Esophagus muscularis mucosa (tissue), 4 donors: ENCODE results near the gene TES. TPM values are rescaled to one million over a fixed set of nuclear protein-coding genes. Genes with fewer than 3 reads are reported as not detected.

Experiments used
- DNase-seq: peaks from one replicate; pipeline ENCODE4 v3.0.0-alpha.2; 2017; ENCODE audit errors: extremely low spot score
- H3K27ac ChIP-seq, 4 donors: fragments of 200-600 bp; sonication (generic); replicated peaks in 1 of 4; 1 replicate in 3 of 4; 2 replicates in 1 of 4; pipeline ENCODE4 v1.5.1; 2016 to 2019; ENCODE audit warnings: mild to moderate bottlenecking in 1 of 4
- H3K27me3 ChIP-seq, 4 donors: fragments of 200-600 bp; sonication (generic); one replicate each; pipeline versions ENCODE4 v1.5.1 to v1.6.0; 2016 to 2019
- H3K36me3 ChIP-seq, 4 donors: fragments of 200-600 bp; sonication (generic); one replicate each; pipeline ENCODE4 v1.5.1; 2016 to 2019
- H3K4me1 ChIP-seq, 4 donors: fragments of 200-600 bp; sonication (generic); one replicate each; pipeline ENCODE4 v1.5.1; 2016 to 2019
- H3K4me3 ChIP-seq, 4 donors: fragments of 200-600 bp; sonication (generic); 1 replicate in 2 of 4; 2 replicates in 2 of 4; pipeline ENCODE4 v1.5.1; 2016 to 2019; ENCODE audit warnings: mild to moderate bottlenecking in 4 of 4, moderate library complexity in 1 of 4
- H3K9me3 ChIP-seq, 4 donors: fragments of 200-600 bp; sonication (generic); 1 replicate in 3 of 4; 2 replicates in 1 of 4; pipeline ENCODE4 v1.5.1; 2016 to 2019
- EP300 ChIP-seq: sonication (generic); formaldehyde crosslinking; IDR thresholded peaks from one replicate; pipeline ENCODE4 v1.6.1; 2017; ENCODE audit warnings: antibody characterized with exemption
- POLR2A ChIP-seq: fragments of 450-650 bp; IDR thresholded peaks from one replicate; pipeline ENCODE4 v1.6.1; 2017; ENCODE audit warnings: antibody characterized with exemption, moderate library complexity, mild to moderate bottlenecking, low read depth
- POLR2AphosphoS5 ChIP-seq, 2 donors: sonication (generic); formaldehyde crosslinking; IDR thresholded peaks; one replicate each; pipeline ENCODE4 v1.6.1; 2017; ENCODE audit warnings: antibody characterized with exemption in 2 of 2
- WGBS: methylation state at CpG from one replicate; pipeline ENCODE4 v1.1.5; 2018; 5-methylcytosine and 5-hydroxymethylcytosine counted together
- intact Hi-C: fragments of 100-400 bp; cut with DNase I; formaldehyde crosslinking; loops from one replicate; pipeline ENCODE4 v1.15.1; 2023
- total RNA-seq, 4 donors: library from RNA; depleted of rRNA; stranded (reverse); fragments of >200 nt; gene quantifications; one replicate each; pipeline versions ENCODE4 v1.1.0 to v1.2.1, GENCODE V29; 2016
- TF ChIP-seq, protein P1 (sequence below), 3 experiments: fragments of 200-600 bp in 2 of 3; fragments of 450-650 bp in 1 of 3; sonication (generic) in 2 of 3; IDR thresholded peaks; one replicate each; pipeline ENCODE4 v1.5.1; 2017 to 2019; ENCODE audit warnings: antibody characterized with exemption in 3 of 3, mild to moderate bottlenecking in 2 of 3, moderate library complexity in 1 of 3

The TES gene
- total RNA-seq, 4 donors from 2014 or later = 213 to 356 (median 265) TPM

DNA sequence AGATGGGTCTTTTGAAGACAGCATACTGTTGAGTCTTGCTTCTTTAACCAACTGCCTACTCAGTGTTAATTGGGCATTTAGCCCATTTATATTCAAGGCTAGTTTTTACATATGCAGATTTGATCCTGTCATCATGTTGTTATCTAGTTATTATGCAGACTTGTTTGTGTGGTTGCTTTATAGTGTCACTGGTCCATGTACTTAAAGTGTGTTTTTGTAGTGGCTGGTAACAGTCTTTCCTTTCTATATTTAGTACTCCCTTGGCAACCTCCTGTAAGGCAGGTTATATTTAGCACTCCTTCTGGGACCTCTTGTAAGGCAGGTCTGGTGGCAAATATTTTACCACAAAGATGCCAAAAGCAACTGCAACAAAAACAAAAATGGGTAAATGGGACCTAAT lies 66.7 kb downstream of the TES start:
- TF ChIP-seq, protein P1, sequence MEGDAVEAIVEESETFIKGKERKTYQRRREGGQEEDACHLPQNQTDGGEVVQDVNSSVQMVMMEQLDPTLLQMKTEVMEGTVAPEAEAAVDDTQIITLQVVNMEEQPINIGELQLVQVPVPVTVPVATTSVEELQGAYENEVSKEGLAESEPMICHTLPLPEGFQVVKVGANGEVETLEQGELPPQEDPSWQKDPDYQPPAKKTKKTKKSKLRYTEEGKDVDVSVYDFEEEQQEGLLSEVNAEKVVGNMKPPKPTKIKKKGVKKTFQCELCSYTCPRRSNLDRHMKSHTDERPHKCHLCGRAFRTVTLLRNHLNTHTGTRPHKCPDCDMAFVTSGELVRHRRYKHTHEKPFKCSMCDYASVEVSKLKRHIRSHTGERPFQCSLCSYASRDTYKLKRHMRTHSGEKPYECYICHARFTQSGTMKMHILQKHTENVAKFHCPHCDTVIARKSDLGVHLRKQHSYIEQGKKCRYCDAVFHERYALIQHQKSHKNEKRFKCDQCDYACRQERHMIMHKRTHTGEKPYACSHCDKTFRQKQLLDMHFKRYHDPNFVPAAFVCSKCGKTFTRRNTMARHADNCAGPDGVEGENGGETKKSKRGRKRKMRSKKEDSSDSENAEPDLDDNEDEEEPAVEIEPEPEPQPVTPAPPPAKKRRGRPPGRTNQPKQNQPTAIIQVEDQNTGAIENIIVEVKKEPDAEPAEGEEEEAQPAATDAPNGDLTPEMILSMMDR (IDR thresholded peaks at IDR 0.05) = no peak
- TF ChIP-seq POLR2A (no peak), POLR2AphosphoS5 (IDR thresholded peaks at IDR 0.05) (no peak), EP300 (no peak)
- DNase-seq = no peak
- Histone ChIP-seq H3K36me3 (no peaks in the 10 kb centered on the region), H3K9me3 (no peaks in the 10 kb centered on the region), H3K27ac (peak overlapping the region in 3 of 4 donors; percentile 28 to 44 (median 28)), H3K4me1 (peaks cover 10 to 36% (median 20%) of the 10 kb centered on the region in 4 donors), H3K27me3 (no peaks in the 10 kb centered on the region), H3K4me3 (no peak overlapping the region)
- intact Hi-C loops = loop anchor here (10.0 kb wide), 1 partner anchor 78 kb away; no protein-coding TSS in a partner anchor

DNA sequence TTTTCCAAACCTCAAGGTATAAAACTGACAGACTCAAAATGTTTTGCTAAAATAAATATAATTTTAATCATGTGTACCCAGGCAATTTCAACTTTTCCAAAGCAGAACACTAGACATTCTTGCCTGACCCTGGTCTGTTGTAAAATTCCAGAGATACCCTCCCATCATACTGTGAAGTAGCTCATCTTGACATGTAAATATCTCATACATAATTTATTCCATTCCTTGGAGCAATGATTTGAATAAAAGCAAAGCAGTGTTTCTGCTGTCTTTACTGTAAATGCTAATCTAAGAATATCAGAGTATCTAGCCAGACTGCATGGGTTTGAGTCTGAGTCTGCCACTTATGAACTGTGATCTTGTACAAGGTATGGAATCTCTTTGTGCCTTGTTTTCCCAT lies 68.9 kb downstream of the TES start:
- intact Hi-C loops = loop anchor here (10.0 kb wide), 1 partner anchor 76 kb away; no protein-coding TSS in a partner anchor
- TF ChIP-seq POLR2A (no peak), EP300 (no peak)
- H3K4me1 ChIP-seq = peaks cover 4 to 20% (median 8%) of the 10 kb centered on the region in 4 donors
- no peak overlapping the region for H3K4me3 ChIP-seq
- peak overlapping the region in 2 of 4 donors; percentile 5 for H3K27ac ChIP-seq
- DNase-seq = no peak
- no peaks in the 10 kb centered on the region for H3K27me3 ChIP-seq
- H3K9me3 ChIP-seq = no peaks in the 10 kb centered on the region
- no peaks in the 10 kb centered on the region for H3K36me3 ChIP-seq

DNA sequence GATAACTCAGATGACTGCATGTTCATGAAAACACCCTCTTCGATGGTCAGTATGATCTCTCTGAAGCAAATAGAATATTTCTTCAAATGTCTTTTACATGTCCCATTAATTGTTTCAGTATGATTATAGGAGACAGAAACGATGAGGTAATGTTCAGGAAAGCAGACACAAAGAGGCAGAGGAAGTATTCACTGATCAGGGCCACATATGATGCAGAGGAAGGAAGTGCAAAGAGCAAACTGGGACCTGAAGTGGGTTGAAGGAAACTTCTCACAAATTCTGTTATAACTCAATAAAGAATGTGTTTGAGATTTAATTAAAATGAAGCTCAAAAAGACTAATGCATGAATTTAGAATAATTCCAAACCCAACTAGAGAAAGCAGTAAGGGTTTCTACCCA lies 70.5 kb downstream of the TES start:
- H3K4me3 ChIP-seq = no peak overlapping the region
- 67% methylated on average over 2 of the region's 2 CpGs for WGBS
- no peak overlapping the region for H3K27ac ChIP-seq
- intact Hi-C loops = no loop called here
- TF ChIP-seq EP300 (no peak), POLR2AphosphoS5 (IDR thresholded peaks at IDR 0.05) (no peak), POLR2A (no peak)
- TF ChIP-seq, protein P1 (IDR thresholded peaks at IDR 0.05) = no peak
- no peaks in the 10 kb centered on the region for H3K9me3 ChIP-seq
- no peaks in the 10 kb centered on the region for H3K27me3 ChIP-seq
- no peak for DNase-seq
- H3K4me1 ChIP-seq = peaks cover 4 to 20% (median 8%) of the 10 kb centered on the region in 4 donors
- H3K36me3 ChIP-seq = no peaks in the 10 kb centered on the region

DNA sequence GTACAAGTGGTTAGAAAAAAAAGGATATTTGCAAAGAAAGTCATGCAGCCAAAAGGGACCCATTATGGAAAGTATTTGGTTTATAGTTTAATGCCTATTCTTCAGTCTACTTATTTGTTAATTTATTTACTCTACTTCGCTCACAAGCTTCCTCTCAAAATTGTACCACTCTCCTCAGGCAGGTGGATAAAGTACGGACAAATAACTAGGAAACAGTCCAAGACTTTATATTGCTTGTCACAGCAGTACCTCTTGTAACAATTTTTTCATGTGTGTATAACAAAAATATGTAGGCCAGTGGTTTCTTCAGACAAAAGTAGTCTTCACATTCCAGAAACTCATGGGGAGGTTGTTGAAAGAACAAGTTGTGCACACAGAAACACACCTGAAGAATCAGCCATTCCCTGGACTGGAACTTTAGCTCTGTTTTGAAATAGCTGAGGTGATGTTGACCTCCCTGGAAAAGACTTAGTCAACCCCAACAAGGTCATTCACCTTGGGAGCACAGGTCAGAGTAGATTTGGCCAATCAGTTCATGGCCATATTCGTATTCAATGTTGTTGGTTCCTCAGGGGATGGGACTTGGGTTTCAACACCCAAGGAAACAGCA lies 73.4 kb downstream of the TES start:
- Histone ChIP-seq H3K4me1 (peaks cover 0 to 18% (median 14%) of the 10 kb centered on the region in 4 donors), H3K36me3 (no peaks in the 10 kb centered on the region), H3K4me3 (no peak overlapping the region), H3K9me3 (no peaks in the 10 kb centered on the region), H3K27me3 (no peaks in the 10 kb centered on the region), H3K27ac (no peak overlapping the region)
- 93% methylated on average over 3 of the region's 3 CpGs for WGBS
- DNase-seq = no peak
- intact Hi-C loops = no loop called here
- TF ChIP-seq POLR2AphosphoS5 (IDR thresholded peaks at IDR 0.05) (no peak), EP300 (no peak), POLR2A (no peak)
- TF ChIP-seq, protein P1 (IDR thresholded peaks at IDR 0.05) = no peak

DNA sequence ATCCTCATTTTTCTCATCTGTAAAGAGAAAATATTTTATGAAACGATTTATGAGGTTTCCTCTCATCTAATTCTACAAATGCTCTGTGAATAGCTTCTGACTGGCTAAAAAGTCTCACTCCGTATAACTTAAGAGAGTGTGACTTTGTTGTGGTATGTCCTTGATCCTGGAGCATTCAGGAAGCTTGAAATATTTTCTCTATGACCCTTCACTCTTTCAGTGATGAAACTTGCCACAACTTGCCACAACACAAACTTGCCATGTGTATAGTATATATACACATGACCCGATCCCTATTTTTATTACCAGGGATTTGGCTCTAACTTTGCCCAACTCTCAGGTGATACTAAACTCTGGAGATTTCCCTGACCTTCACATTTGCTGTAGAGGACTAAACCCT lies 74.1 kb downstream of the TES start:
- Histone ChIP-seq H3K27ac (no peak overlapping the region), H3K4me3 (no peak overlapping the region), H3K36me3 (no peaks in the 10 kb centered on the region), H3K4me1 (peaks cover 0 to 15% (median 8%) of the 10 kb centered on the region in 4 donors), H3K9me3 (no peaks in the 10 kb centered on the region), H3K27me3 (no peaks in the 10 kb centered on the region)
- DNase-seq = no peak
- WGBS = 91% methylated on average over 3 of the region's 3 CpGs
- intact Hi-C loops = no loop called here
- no peak for TF ChIP-seq POLR2AphosphoS5 (IDR thresholded peaks at IDR 0.05)
- TF ChIP-seq, protein P1 (IDR thresholded peaks at IDR 0.05) = no peak
- TF ChIP-seq POLR2A = no peak
- no peak for TF ChIP-seq EP300
